ENCODE results near the gene FAM193A.
A peak's percentile ranks its signal among the peaks of the same experiment; 100 is the strongest.
"Not testable (repeated sequence)": the region's sequence is repeated elsewhere in the genome, so short reads cannot be mapped to it uniquely, and the experiment has no call there.

FAM193A gene

DNA sequence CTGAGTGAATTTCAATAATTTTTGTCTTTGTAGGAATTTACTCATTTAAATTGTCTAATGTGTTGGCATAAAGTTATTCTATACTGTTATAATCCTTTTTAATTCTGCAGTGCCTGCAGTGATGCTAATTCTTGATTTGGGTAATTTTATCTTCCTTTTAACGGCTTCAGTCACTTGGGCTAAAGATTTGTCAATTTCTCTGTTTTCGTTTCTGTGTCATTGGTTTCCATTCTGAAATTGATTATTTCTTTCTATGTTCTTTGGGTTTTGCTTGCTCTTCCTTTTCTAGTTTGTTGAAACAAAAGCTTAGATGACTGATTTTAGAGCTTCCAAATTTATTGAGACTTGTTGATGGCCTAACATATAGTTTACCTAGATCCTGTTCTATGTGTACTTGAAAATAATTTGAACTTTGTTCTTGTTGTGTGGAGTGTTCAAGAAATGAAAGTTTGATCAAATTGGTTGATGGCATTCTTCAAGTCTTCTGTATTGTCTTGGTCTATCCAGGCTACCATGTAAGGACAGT lies 130.3 kb downstream of the FAM193A start:
- TF ChIP-seq, protein P1, sequence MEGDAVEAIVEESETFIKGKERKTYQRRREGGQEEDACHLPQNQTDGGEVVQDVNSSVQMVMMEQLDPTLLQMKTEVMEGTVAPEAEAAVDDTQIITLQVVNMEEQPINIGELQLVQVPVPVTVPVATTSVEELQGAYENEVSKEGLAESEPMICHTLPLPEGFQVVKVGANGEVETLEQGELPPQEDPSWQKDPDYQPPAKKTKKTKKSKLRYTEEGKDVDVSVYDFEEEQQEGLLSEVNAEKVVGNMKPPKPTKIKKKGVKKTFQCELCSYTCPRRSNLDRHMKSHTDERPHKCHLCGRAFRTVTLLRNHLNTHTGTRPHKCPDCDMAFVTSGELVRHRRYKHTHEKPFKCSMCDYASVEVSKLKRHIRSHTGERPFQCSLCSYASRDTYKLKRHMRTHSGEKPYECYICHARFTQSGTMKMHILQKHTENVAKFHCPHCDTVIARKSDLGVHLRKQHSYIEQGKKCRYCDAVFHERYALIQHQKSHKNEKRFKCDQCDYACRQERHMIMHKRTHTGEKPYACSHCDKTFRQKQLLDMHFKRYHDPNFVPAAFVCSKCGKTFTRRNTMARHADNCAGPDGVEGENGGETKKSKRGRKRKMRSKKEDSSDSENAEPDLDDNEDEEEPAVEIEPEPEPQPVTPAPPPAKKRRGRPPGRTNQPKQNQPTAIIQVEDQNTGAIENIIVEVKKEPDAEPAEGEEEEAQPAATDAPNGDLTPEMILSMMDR (IDR thresholded peaks at IDR 0.05; ENCODE audit: borderline replicate concordance, insufficient read depth, low read depth, low read length), result no peak
- no peak overlapping the region for H3K4me3 ChIP-seq (ENCODE audit: low read depth, low read length)

DNA sequence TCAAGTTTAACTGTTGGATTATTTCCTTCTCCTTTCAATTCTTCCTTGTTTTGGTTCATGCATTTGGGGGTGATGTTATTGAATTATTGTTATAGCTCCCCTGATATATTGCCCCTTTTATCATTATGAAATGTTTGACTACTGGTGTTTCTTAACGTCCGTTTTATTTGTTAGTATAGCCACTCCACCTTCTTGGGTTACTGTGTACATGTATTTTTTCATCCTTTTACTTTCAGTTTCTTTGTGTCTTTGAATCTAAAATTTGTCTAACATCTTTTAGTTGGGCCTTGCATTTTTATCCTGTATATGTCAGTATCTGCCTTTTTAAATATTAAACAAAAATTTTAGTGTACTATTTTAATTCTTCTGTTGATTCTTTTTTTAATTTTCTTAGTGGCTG lies 131.0 kb downstream of the FAM193A start:
- TF ChIP-seq, protein P1 (IDR thresholded peaks at IDR 0.05; ENCODE audit: borderline replicate concordance, insufficient read depth, low read depth, low read length), result no peak
- H3K4me3 ChIP-seq (ENCODE audit: low read depth, low read length), result no peak overlapping the region

DNA sequence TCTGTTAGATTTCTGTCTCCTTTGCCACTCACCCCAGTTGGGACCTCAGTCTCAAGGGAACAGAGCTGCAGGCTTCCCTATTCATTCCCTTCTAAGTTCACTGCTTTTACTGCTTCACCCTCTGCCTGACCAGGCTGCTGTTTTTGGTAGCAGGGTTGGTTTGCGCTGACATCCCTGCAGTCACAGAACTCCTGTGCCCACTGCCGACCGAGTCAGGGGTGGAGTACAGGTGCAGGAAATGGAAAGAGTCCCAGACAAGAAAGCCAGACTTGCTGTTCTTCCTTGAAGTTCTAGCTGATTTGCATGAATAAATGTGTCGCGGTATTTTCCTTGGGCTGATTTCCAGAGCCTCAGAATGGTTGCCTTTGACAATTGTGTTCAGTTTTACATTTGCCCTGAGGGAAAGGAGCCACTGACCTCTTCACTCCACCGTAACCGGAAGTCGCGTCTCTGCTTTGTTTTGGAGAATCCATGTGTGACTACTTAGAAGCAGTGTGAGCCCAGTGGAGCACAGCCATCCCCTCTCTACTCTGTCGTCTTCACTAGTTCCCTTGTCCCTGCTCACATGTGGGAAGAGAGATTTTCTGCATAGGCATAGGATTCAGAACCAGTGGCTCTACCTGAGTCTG lies 134.9 kb downstream of the FAM193A start:
- no peak overlapping the region for H3K4me3 ChIP-seq (ENCODE audit: low read depth, low read length)
- TF ChIP-seq, protein P1 (IDR thresholded peaks at IDR 0.05; ENCODE audit: borderline replicate concordance, insufficient read depth, low read depth, low read length), result no peak

DNA sequence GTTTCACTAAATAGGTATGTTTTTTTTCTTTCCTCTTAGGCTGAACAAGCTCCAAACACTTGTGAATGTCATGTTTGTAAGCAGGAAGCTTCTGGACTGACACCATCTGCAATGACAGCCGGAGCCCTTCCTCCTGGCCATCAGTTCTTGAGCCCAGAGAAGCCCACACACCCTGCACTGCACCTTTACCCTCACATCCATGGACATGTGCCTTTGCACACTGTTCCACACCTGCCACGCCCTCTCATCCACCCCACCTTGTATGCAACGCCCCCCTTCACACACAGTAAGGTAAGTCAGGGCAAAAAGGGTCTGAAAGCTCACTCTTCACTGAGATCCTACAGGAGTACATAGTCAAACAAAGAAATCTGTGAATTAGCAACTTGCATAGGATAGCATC lies 135.6 kb downstream of the FAM193A start:
- H3K4me3 ChIP-seq (ENCODE audit: low read depth, low read length), result no peak overlapping the region
- TF ChIP-seq, protein P1 (IDR thresholded peaks at IDR 0.05; ENCODE audit: borderline replicate concordance, insufficient read depth, low read depth, low read length), result no peak

DNA sequence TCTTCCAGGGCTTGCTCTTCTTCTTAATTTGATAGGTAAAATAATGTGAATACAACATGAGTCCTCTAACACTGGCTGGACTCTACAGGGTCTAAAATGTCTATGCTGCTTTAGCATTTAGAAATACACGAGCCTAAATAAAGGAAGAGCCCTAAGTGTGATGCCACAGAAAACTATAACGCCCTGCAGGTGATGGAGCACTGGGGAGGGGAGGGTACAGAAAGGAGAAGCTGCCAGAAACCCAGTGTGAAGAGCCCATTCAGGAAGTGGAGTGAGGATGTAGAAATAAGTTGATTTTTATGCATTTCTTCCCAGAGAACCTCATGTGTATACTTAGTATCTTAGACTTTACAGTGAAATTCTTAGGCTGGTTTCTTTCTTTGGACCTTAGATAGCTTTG lies 136.3 kb downstream of the FAM193A start:
- TF ChIP-seq, protein P1 (IDR thresholded peaks at IDR 0.05; ENCODE audit: borderline replicate concordance, insufficient read depth, low read depth, low read length), result no peak
- no peak overlapping the region for H3K4me3 ChIP-seq (ENCODE audit: low read depth, low read length)

DNA sequence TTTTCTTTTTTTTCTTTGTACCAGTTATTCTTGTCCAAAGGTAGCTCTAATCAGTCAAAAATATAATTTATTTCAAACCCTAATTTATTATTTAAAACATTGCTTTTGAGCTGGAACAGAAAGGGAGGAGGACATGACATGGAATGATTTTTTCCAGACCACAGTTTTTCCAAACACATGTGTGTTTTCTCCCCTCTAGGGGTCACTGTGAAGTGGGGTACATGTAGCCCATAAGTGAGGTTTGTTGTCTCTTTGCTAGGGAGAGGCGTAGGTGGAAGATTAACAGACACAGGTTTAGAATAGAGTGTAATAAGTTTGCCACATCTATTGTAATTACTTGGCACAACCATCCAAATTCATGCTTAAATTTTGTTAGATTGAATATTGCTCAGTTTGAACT lies 136.7 kb downstream of the FAM193A start:
- no peak overlapping the region for H3K4me3 ChIP-seq (ENCODE audit: low read depth, low read length)
- TF ChIP-seq, protein P1 (IDR thresholded peaks at IDR 0.05; ENCODE audit: borderline replicate concordance, insufficient read depth, low read depth, low read length), result peak; percentile 39; the same call in 1 of the 2 replicates

DNA sequence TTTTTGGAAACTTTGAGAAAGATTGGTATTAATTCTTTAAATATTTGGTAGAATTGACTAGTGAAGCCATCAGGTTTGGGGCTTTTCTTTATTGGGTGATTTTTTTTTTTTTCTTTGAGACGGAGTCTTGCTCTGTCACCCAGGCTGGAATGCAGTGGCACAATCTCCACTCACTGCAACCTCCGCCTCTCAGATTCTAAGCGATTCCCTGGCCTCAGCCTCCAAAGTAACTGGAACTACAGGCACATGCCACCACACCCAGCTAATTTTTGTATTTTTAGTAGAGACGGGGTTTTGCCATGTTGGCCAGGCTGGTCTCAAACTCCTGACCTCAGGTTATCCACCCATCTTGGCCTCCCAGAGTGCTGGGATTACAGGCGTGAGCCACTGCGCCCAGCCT lies 143.3 kb downstream of the FAM193A start:
- H3K4me3 ChIP-seq (ENCODE audit: low read depth, low read length), result not testable (repeated sequence)

Measured in GM12875 (cell line).